ENCODE results near the gene NKPD1. TPM values are rescaled to one million over a fixed set of nuclear protein-coding genes. Genes with fewer than 3 reads are reported as not detected.

Gene NKPD1
- polyA plus RNA-seq, 1 of the 3 experiments (the other 2 are of a cell fraction) = 0.12 TPM

DNA sequence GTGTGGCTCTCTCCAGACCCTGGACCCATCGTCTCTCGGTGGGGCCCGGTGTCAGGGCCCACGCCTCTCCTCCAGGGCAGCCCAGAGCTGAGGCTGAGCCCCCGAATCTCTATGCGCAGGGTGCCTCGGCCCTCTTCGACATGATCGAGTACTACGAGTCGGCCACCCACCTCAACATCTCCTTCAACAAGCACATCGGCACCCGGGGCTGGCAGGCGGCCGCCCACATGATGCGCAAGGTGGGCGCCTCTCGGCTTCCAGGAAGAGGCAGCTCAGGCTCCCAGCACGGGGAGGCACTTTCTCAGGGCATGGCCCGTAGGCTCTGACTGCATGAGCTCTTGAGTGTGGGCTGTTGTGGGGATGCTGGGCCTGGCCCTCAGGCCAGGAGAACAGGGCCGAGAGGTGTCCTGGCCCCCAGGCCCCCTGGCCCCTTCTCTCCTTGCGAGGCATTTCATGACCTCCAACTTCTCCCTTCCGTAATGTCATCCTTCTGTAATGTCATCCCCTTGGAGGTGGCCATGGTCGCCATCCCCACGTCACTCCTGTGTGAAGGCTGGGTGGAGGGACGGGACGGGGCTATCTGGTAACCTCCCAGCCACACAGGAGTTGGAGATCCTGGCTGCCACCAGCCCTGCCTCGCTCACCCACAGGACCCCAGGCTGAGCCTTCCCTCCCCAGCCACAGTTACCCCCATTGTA lies 19.4 kb downstream of the NKPD1 start:
- TF ChIP-seq, protein P1, sequence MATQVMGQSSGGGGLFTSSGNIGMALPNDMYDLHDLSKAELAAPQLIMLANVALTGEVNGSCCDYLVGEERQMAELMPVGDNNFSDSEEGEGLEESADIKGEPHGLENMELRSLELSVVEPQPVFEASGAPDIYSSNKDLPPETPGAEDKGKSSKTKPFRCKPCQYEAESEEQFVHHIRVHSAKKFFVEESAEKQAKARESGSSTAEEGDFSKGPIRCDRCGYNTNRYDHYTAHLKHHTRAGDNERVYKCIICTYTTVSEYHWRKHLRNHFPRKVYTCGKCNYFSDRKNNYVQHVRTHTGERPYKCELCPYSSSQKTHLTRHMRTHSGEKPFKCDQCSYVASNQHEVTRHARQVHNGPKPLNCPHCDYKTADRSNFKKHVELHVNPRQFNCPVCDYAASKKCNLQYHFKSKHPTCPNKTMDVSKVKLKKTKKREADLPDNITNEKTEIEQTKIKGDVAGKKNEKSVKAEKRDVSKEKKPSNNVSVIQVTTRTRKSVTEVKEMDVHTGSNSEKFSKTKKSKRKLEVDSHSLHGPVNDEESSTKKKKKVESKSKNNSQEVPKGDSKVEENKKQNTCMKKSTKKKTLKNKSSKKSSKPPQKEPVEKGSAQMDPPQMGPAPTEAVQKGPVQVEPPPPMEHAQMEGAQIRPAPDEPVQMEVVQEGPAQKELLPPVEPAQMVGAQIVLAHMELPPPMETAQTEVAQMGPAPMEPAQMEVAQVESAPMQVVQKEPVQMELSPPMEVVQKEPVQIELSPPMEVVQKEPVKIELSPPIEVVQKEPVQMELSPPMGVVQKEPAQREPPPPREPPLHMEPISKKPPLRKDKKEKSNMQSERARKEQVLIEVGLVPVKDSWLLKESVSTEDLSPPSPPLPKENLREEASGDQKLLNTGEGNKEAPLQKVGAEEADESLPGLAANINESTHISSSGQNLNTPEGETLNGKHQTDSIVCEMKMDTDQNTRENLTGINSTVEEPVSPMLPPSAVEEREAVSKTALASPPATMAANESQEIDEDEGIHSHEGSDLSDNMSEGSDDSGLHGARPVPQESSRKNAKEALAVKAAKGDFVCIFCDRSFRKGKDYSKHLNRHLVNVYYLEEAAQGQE (IDR thresholded peaks at IDR 0.05; ENCODE audit: low read depth, low read length) = no peak
- TF ChIP-seq RXRA (IDR thresholded peaks at IDR 0.05; ENCODE audit: borderline replicate concordance, low read depth) (no peak), RCOR1 (IDR thresholded peaks at IDR 0.05; ENCODE audit: low read length) (no peak), MEF2A (IDR thresholded peaks at IDR 0.05; ENCODE audit: borderline replicate concordance, low read depth) (no peak), EP300 (IDR thresholded peaks at IDR 0.05; ENCODE audit: borderline replicate concordance in 1 of 2, low read depth in 1 of 2, low read length in 1 of 2) (no peak), CHD2 (IDR thresholded peaks at IDR 0.05; ENCODE audit: low read length, partially characterized antibody) (no peak), NFIC (IDR thresholded peaks at IDR 0.05; ENCODE audit: borderline replicate concordance) (no peak), FOXJ3 (CRISPR knock-in tag; IDR thresholded peaks at IDR 0.05) (no peak), FOSL2 (IDR thresholded peaks at IDR 0.05; ENCODE audit: borderline replicate concordance, low read depth) (no peak), RFX5 (IDR thresholded peaks at IDR 0.05; ENCODE audit: low read length) (no peak), JUND (IDR thresholded peaks at IDR 0.05) (no peak), GABPA (IDR thresholded peaks at IDR 0.05; ENCODE audit: low read depth) (no peak), RAD21 (IDR thresholded peaks at IDR 0.05; ENCODE audit: low read length) (no peak)
- TF ChIP-seq, protein P2, sequence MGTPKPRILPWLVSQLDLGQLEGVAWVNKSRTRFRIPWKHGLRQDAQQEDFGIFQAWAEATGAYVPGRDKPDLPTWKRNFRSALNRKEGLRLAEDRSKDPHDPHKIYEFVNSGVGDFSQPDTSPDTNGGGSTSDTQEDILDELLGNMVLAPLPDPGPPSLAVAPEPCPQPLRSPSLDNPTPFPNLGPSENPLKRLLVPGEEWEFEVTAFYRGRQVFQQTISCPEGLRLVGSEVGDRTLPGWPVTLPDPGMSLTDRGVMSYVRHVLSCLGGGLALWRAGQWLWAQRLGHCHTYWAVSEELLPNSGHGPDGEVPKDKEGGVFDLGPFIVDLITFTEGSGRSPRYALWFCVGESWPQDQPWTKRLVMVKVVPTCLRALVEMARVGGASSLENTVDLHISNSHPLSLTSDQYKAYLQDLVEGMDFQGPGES (IDR thresholded peaks at IDR 0.05; ENCODE audit: low read depth, low read length) = no peak
- TF ChIP-seq, protein P3, sequence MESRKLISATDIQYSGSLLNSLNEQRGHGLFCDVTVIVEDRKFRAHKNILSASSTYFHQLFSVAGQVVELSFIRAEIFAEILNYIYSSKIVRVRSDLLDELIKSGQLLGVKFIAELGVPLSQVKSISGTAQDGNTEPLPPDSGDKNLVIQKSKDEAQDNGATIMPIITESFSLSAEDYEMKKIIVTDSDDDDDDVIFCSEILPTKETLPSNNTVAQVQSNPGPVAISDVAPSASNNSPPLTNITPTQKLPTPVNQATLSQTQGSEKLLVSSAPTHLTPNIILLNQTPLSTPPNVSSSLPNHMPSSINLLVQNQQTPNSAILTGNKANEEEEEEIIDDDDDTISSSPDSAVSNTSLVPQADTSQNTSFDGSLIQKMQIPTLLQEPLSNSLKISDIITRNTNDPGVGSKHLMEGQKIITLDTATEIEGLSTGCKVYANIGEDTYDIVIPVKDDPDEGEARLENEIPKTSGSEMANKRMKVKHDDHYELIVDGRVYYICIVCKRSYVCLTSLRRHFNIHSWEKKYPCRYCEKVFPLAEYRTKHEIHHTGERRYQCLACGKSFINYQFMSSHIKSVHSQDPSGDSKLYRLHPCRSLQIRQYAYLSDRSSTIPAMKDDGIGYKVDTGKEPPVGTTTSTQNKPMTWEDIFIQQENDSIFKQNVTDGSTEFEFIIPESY (IDR thresholded peaks at IDR 0.05; ENCODE audit: borderline replicate concordance, low read depth) = no peak
- TF ChIP-seq, protein P4, sequence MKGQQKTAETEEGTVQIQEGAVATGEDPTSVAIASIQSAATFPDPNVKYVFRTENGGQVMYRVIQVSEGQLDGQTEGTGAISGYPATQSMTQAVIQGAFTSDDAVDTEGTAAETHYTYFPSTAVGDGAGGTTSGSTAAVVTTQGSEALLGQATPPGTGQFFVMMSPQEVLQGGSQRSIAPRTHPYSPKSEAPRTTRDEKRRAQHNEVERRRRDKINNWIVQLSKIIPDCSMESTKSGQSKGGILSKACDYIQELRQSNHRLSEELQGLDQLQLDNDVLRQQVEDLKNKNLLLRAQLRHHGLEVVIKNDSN (IDR thresholded peaks at IDR 0.05; ENCODE audit: borderline replicate concordance, low read depth) = no peak
- TF ChIP-seq, protein P5, sequence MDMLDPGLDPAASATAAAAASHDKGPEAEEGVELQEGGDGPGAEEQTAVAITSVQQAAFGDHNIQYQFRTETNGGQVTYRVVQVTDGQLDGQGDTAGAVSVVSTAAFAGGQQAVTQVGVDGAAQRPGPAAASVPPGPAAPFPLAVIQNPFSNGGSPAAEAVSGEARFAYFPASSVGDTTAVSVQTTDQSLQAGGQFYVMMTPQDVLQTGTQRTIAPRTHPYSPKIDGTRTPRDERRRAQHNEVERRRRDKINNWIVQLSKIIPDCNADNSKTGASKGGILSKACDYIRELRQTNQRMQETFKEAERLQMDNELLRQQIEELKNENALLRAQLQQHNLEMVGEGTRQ (IDR thresholded peaks at IDR 0.05; ENCODE audit: borderline replicate concordance, low read depth, low read length) = no peak
- Histone ChIP-seq H3K27me3 (ENCODE audit: insufficient read depth) (no peaks in the 10 kb centered on the region), H3K4me2 (no peak overlapping the region), H3K36me3 (replicated peaks in 1 of 2; ENCODE audit: control insufficient read depth in 1 of 2, insufficient read depth in 2 of 2, low read length in 1 of 2) (peaks cover 0 to 37% of the 10 kb centered on the region in 2 experiments), H3K9ac (no peak overlapping the region), H4K20me1 (ENCODE audit: insufficient read depth) (0 out of 2 replicates have a peak, but pooled peaks cover 9% of the 10 kb centered on the region), H3K27ac (ENCODE audit: low read depth in 2 of 2, low read length in 1 of 2) (no peak overlapping the region), H3K9me2 (no peaks in the 10 kb centered on the region), H3K79me2 (ENCODE audit: insufficient read depth) (peaks cover 18% of the 10 kb centered on the region; the same call in 1 of the 2 replicates), H3K4me1 (ENCODE audit: control insufficient read depth in 1 of 2, insufficient read depth in 2 of 2, low read depth in 1 of 2, low read length in 1 of 2) (peaks cover 0 to 21% of the 10 kb centered on the region in 2 experiments; a peak in 1 of 4 replicates), H3K4me3 (ENCODE audit: low read depth in 2 of 2, low read length in 1 of 2) (no peak overlapping the region), H2AFZ (ENCODE audit: low read depth) (no peak overlapping the region), H3F3A (replicated peaks; ENCODE audit: insufficient read depth) (no peaks in the 10 kb centered on the region), H3K9me3 (no peaks in the 10 kb centered on the region)
- WGBS (ENCODE audit: low lambda C conversion rate) = 96% methylated on average over 26 of the region's 28 CpGs
- POLR2A ChIA-PET = no interaction called here
- no peak for DNase-seq
- CTCF ChIA-PET = interaction anchor here (0.7 to 2.0 kb wide), 3 partner anchors 11 to 197 kb away, joined by 3 to 8 read pairs (median 7); no protein-coding TSS in a partner anchor
